ENCODE measurements around the gene SIM2. TPM values are rescaled to one million over a fixed set of nuclear protein-coding genes. Genes with fewer than 3 reads are reported as not detected.

SIM2 gene
- total RNA-seq, 1 experiment from 2014 or later = not detected

DNA sequence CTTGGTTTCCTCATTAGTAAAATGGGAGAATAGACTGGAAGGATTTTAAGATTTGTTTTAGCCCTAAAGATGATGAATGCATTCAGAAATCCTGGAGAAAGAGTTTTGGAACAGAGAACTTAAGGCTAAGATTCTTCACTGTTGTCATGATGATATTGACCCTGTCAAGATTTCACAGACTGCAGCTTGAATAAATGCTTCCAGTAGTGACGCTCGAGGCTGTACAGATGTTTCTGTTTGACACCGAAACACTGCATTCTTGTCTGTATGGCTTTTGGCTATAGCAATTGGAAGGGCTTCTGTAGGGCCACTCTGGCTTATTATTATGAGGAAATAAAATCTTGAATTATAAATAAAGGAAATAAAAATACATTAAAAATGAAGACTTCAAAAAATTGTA lies 25.7 kb downstream of the SIM2 start:
- H3T11ph ChIP-seq (ENCODE audit: low read length) = no peak overlapping the region
- H4K8ac ChIP-seq (replicated peaks; ENCODE audit: insufficient read length, low read depth, low read length) = no peak overlapping the region
- Mint-ChIP-seq H3K27ac (no peak overlapping the region), H3K9me3 (no peaks in the 10 kb centered on the region), H3K4me3 (no peak overlapping the region), H3K36me3 (ENCODE audit: insufficient read depth in 1 of 3, low read depth in 3 of 3) (no peaks in the 10 kb centered on the region), H3K4me1 (peaks cover 0 to 2% of the 10 kb centered on the region in 2 experiments; a peak in 1 of 4 replicates), H3K27me3 (ENCODE audit: low read depth) (peaks cover 22% of the 10 kb centered on the region)
- no peak overlapping the region for H3K14ac ChIP-seq (ENCODE audit: insufficient read depth, low read length)
- H2BK20ac ChIP-seq (ENCODE audit: low read depth, low read length, poor library complexity, severe bottlenecking) = no peak overlapping the region
- TF ChIP-seq, protein P1, sequence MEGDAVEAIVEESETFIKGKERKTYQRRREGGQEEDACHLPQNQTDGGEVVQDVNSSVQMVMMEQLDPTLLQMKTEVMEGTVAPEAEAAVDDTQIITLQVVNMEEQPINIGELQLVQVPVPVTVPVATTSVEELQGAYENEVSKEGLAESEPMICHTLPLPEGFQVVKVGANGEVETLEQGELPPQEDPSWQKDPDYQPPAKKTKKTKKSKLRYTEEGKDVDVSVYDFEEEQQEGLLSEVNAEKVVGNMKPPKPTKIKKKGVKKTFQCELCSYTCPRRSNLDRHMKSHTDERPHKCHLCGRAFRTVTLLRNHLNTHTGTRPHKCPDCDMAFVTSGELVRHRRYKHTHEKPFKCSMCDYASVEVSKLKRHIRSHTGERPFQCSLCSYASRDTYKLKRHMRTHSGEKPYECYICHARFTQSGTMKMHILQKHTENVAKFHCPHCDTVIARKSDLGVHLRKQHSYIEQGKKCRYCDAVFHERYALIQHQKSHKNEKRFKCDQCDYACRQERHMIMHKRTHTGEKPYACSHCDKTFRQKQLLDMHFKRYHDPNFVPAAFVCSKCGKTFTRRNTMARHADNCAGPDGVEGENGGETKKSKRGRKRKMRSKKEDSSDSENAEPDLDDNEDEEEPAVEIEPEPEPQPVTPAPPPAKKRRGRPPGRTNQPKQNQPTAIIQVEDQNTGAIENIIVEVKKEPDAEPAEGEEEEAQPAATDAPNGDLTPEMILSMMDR (conservative IDR thresholded peaks at IDR 0.05) = no peak
- H3K18ac ChIP-seq (ENCODE audit: insufficient read length, low read depth, low read length) = no peak overlapping the region
- H3K79me1 ChIP-seq (ENCODE audit: insufficient read depth, low read depth, low read length, poor library complexity, severe bottlenecking) = no peaks in the 10 kb centered on the region
- no peak overlapping the region for H2BK120ac ChIP-seq (ENCODE audit: low read depth, low read length, poor library complexity, severe bottlenecking)
- H3K79me2 ChIP-seq (ENCODE audit: insufficient read depth, low read length) = no peaks in the 10 kb centered on the region
- no peaks in the 10 kb centered on the region for H3K27me3 ChIP-seq (ENCODE audit: insufficient read depth, low read length)
- H3K9me3 ChIP-seq (ENCODE audit: control insufficient read depth, low read depth, low read length) = no peaks in the 10 kb centered on the region
- H3K23ac ChIP-seq (ENCODE audit: insufficient read length, low read depth, low read length) = no peak overlapping the region
- H3K56ac ChIP-seq (ENCODE audit: insufficient read length, low read depth, low read length) = no peak overlapping the region
- no peak overlapping the region for H3K4me2 ChIP-seq (ENCODE audit: insufficient read depth, insufficient read length, low read length)
- no peak overlapping the region for H3K27ac ChIP-seq (ENCODE audit: insufficient read length, low read depth, low read length)
- no peak overlapping the region for H2BK12ac ChIP-seq (ENCODE audit: insufficient read length, low read depth, low read length)
- H4K20me1 ChIP-seq (ENCODE audit: control insufficient read depth, insufficient read depth, insufficient read length) = no peaks in the 10 kb centered on the region
- no peak overlapping the region for H3K9ac ChIP-seq (ENCODE audit: extremely low read depth, insufficient read length, low read length)
- WGBS (ENCODE audit: extremely low coverage, insufficient read length, low lambda C conversion rate) = no CpG with 5 or more reads among the region's 3 CpGs
- H4K91ac ChIP-seq (ENCODE audit: insufficient read length, low read depth, low read length) = no peak overlapping the region
- H2AFZ ChIP-seq (ENCODE audit: low read length) = no peak overlapping the region
- no peak overlapping the region for H2BK15ac ChIP-seq (ENCODE audit: low read depth, low read length)
- H3K23me2 ChIP-seq (ENCODE audit: insufficient read length, low read depth, low read length, poor library complexity, severe bottlenecking) = no peaks in the 10 kb centered on the region
- H2BK5ac ChIP-seq (ENCODE audit: insufficient read length, low read length) = no peak overlapping the region
- H4K5ac ChIP-seq (ENCODE audit: insufficient read length, low read depth, low read length) = no peak overlapping the region
- no peak for DNase-seq
- no peak overlapping the region for H3K4ac ChIP-seq (ENCODE audit: low read depth, low read length)
- H2AK5ac ChIP-seq (ENCODE audit: insufficient read length, low read length) = no peak overlapping the region
- H3K4me1 ChIP-seq (ENCODE audit: insufficient read depth, low read length) = no peaks in the 10 kb centered on the region

All from H9 (cell line).